Adrenal gland (tissue), 12 donors: ENCODE results near the gene NRARP. TPM values are rescaled to one million over a fixed set of nuclear protein-coding genes. Genes with fewer than 3 reads are reported as not detected.

Experiments
- DNase-seq, 7 donors: peaks; one replicate each; pipeline ENCODE4 v3.0.0-alpha.2; 2019 to 2020
- H3K27ac ChIP-seq, 5 donors: fragments of 200-600 bp; sonication (generic) in 4 of 5; 1 replicate in 3 of 5; 2 replicates in 2 of 5; pipeline versions ENCODE4 v1.5.1 to v1.8.0; 2016 to 2020; ENCODE audit warnings: mild to moderate bottlenecking in 1 of 5
- H3K27me3 ChIP-seq: fragments of 200-600 bp; 2 replicates; pipeline ENCODE4 v1.8.0; 2021
- H3K36me3 ChIP-seq, 2 donors: fragments of 200-600 bp; replicated peaks in 1 of 2; 1 replicate in 1 of 2; 2 replicates in 1 of 2; pipeline versions ENCODE4 v1.5.1 to v1.8.0; 2018 to 2022
- H3K4me1 ChIP-seq, 2 donors: fragments of 200-600 bp; replicated peaks in 1 of 2; 1 replicate in 1 of 2; 2 replicates in 1 of 2; pipeline versions ENCODE4 v1.5.1 to v1.8.0; 2018 to 2021
- H3K4me3 ChIP-seq, 4 donors: fragments of 200-600 bp; sonication (generic) in 3 of 4; one replicate each; pipeline ENCODE4 v1.5.1; 2016 to 2018
- H3K9me3 ChIP-seq, 3 donors: fragments of 200-600 bp; sonication (generic) in 1 of 3; replicated peaks in 1 of 3; 1 replicate in 2 of 3; 2 replicates in 1 of 3; pipeline versions ENCODE4 v1.5.1 to v1.8.0; 2016 to 2021
- POLR2A ChIP-seq, 2 donors: fragments of 450-650 bp; IDR thresholded peaks; one replicate each; pipeline ENCODE4 v1.6.1; 2017; ENCODE audit warnings: antibody characterized with exemption in 2 of 2, mild to moderate bottlenecking in 2 of 2, moderate library complexity in 1 of 2
- WGBS, 4 donors: extraction: QIAGEN DNeasy Blood & Tissue Kit in 2 of 4; methylation state at CpG; one replicate each; pipeline versions ENCODE4 v1.1.5 to v1.1.7; 2013 to 2017; 5-methylcytosine and 5-hydroxymethylcytosine counted together
- intact Hi-C, 2 donors: fragments of 100-400 bp; cut with DNase I; formaldehyde crosslinking; loops; one replicate each; pipeline versions ENCODE4 v1.14.1 to v1.15.0; 2022 to 2023
- polyA plus RNA-seq, 3 donors: library from polyadenylated mRNA; stranded (reverse); fragments of 200-250 nt in 2 of 3; fragments of 350-450 nt in 1 of 3; fragmentation: Illumina TruSeq in 1 of 3; extraction: RNeasy Lipid Tissue Mini Kit (QIAGEN cat#74804) in 1 of 3; gene quantifications; one replicate each; pipeline ENCODE4 v1.2.3, GENCODE V29; 2013 to 2014
- total RNA-seq, 9 donors: library from RNA; depleted of rRNA in 4 of 9; stranded (reverse); fragments of >200 nt in 4 of 9; fragments of 120-200 nt in 1 of 9; fragmentation: NEBNext Ultra II Directional in 1 of 9; extraction: Animal tissue kit (Norgen Biotek cat#: 25700) in 1 of 9; gene quantifications; one replicate each; pipeline versions ENCODE4 v1.1.0 to v1.2.4, GENCODE V29; 2013 to 2023
- TF ChIP-seq, protein P1 (sequence below), 6 experiments: fragments of 450-650 bp in 4 of 6; fragments of 200-600 bp in 2 of 6; sonication (generic) in 1 of 6; IDR thresholded peaks; 1 replicate in 5 of 6; 2 replicates in 1 of 6; pipeline versions ENCODE4 v1.5.1 to v1.8.0; 2016 to 2021; ENCODE audit warnings: antibody characterized with exemption in 6 of 6, mild to moderate bottlenecking in 2 of 6, moderate library complexity in 1 of 6
- donor health status: healthy with polysubstance abuse.
- donor health status: Bipolar disorder and iron deficiency.
- donor health status: DM: yes; HTN: yes; CAD: no.
- donor health status: DM: no; HTN: no; CAD: no.
- donor health status: DM: no; HTN: no; CAD: no.
- donor health status: DM: yes; HTN: yes; CAD: no.

The NRARP gene
- total and polyA plus RNA-seq, 12 donors, result 0.59 to 11.2 (median 2.7) TPM

DNA sequence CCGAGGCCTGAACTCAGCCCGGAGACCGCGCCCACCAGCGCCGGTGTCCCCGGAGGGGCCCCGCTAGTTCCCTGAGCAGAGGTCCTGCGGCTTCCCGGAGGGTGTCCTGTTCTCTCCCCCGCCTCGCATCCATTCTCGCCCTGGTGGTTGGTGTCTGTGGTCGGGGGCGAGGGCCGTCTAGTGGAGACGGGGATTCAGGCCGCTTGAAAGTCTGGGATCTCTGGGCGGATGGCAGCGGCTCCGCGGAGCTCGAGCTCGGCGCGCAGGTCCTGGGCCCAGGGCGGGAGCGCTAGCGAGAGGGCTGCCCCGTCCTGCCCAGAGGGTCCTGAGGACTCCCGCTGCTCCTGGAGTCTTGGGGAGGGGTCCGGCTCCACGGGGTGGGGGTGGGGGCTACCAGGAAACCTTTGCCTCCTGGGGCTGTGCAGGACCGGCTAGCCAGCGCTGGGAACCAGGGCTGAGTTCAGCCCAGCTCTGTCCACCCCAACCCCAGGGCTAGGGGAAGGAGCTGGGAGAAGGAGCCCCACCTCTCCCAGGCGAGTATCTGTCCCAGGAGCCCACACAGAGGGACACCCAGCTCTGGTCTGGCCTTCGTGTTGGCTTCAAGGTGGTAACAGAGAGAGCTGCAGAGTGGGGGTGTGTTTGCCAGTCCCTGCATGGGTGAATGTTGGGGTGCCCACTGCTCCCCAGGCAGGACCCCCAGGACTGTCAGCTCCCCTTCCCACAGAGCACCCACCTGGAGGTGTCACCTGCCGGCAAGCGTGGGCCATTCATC lies 20.5 kb downstream of the NRARP start:
- no peak for TF ChIP-seq POLR2A (IDR thresholded peaks at IDR 0.05)
- TF ChIP-seq, protein P1, sequence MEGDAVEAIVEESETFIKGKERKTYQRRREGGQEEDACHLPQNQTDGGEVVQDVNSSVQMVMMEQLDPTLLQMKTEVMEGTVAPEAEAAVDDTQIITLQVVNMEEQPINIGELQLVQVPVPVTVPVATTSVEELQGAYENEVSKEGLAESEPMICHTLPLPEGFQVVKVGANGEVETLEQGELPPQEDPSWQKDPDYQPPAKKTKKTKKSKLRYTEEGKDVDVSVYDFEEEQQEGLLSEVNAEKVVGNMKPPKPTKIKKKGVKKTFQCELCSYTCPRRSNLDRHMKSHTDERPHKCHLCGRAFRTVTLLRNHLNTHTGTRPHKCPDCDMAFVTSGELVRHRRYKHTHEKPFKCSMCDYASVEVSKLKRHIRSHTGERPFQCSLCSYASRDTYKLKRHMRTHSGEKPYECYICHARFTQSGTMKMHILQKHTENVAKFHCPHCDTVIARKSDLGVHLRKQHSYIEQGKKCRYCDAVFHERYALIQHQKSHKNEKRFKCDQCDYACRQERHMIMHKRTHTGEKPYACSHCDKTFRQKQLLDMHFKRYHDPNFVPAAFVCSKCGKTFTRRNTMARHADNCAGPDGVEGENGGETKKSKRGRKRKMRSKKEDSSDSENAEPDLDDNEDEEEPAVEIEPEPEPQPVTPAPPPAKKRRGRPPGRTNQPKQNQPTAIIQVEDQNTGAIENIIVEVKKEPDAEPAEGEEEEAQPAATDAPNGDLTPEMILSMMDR (IDR thresholded peaks at IDR 0.05), result no peak
- no peaks in the 10 kb centered on the region for H3K36me3 ChIP-seq
- DNase-seq, result peak in 1 of 7 donors; percentile 16
- peaks cover 9% of the 10 kb centered on the region for H3K27me3 ChIP-seq
- no peaks in the 10 kb centered on the region for H3K9me3 ChIP-seq
- no peak overlapping the region for H3K4me3 ChIP-seq
- intact Hi-C loops, result no loop called here
- H3K4me1 ChIP-seq, result peaks cover 0 to 2% of the 10 kb centered on the region in 2 donors
- WGBS, 4 donors, result 42 to 83% (median 64%) methylated on average over 5 to 39 of the region's 39 CpGs
- no peak overlapping the region for H3K27ac ChIP-seq

DNA sequence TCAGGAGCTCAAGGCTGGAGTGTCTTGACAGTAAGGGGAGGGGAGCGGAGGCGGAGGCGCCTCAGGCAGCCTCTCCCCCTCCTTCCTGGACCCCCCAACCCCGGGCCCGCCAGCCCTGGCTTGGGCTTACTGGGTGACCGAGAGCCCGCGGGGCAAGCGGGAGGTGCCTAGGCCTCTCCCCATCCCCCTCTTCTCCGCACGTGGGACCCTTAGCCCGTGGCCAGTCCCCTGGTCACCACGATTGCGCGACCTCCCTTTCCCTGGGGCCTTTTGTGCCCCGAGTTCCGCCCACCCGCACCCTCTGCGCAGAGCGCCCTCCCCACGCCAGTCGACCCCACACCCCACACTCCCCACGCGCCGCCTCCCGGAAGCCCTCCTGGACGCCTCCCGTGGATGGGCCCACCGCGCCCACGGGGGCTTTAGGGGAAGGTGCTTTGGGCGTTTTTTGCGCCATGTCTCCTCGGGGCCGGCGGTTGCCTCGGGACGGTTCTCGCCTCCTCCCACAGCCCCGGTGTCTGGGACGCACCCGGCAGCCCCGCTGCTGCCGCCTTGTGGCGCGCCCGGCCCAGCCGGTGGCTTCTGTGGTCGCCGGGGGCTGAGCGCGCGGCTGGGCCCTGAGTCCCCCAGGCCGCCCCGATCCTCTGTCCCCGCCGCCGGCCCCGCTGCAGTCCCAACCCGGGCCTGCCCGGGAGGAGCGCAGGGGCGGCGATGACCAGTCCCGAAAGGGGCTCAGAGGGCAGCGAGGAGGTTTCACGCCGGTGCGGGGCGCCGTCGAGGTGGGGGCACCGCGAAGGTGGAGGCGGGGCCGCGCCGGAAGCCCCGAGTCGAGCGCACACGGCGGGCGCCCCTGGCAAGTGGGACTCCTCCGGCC lies 21.4 kb downstream of the NRARP start:
- Histone ChIP-seq H3K27me3 (peaks cover 9% of the 10 kb centered on the region), H3K4me3 (no peak overlapping the region), H3K4me1 (peaks cover 0 to 7% of the 10 kb centered on the region in 2 donors), H3K9me3 (no peaks in the 10 kb centered on the region), H3K27ac (no peak overlapping the region), H3K36me3 (no peaks in the 10 kb centered on the region)
- WGBS, 4 donors, result 32 to 52% (median 37%) methylated on average over 34 to 85 of the region's 85 CpGs
- TF ChIP-seq, protein P1 (IDR thresholded peaks at IDR 0.05), result peak in 2 of 6 experiments; percentile 9 to 15
- TF ChIP-seq POLR2A (IDR thresholded peaks at IDR 0.05), result no peak
- intact Hi-C loops, result no loop called here
- peak in 1 of 7 donors; percentile 16 for DNase-seq

DNA sequence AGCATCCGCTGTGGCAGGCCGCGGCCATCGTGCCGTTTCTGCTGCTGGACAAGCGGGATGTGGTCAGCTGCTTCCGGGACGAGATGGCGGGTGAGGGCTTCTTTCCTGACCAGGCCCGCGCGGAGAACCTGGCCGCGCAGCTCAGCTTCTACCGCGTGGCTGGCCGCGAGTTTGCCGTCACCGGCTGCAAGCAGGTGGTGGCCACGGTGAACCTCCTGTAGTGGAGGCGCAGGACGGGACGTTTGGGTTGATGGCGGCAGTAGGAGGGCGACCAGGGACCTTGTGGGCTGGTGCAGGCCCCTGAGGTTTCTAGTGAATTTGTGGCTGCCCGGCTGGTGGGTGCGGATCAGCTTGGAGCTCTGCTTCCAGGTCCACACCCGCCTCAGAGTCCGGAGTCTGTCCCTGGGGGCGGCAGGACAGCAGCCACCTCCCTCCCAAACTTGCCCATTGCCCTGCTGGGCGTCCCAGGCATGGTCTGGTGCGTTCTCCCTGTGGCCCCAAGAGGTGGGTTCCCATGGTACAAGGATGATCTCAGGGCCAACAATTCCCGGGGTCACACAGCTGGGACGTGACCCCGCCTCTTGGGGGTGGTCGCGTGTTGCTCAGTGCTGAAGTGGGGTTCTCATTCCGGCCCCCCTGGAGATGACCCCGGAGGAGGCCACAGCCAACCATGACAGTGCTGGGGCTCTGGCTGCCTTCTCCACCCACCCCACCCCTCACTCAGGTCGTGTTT lies 22.2 kb downstream of the NRARP start:
- Histone ChIP-seq H3K9me3 (no peaks in the 10 kb centered on the region), H3K27me3 (peaks cover 9% of the 10 kb centered on the region), H3K27ac (no peak overlapping the region), H3K4me3 (no peak overlapping the region), H3K36me3 (no peaks in the 10 kb centered on the region), H3K4me1 (peaks cover 0 to 7% of the 10 kb centered on the region in 2 donors)
- no peak for TF ChIP-seq POLR2A (IDR thresholded peaks at IDR 0.05)
- TF ChIP-seq, protein P1 (IDR thresholded peaks at IDR 0.05), result no peak
- intact Hi-C loops, result no loop called here
- 81 to 94% (median 85%) methylated on average over 26 to 41 of the region's 41 CpGs for WGBS, 4 donors
- DNase-seq, result peak in 1 of 7 donors; percentile 17
